Type B pancreatic cell (in vitro differentiated cells): ENCODE measurements around the gene CIAO2A. TPM values are rescaled to one million over a fixed set of nuclear protein-coding genes. Genes with fewer than 3 reads are reported as not detected.
"Not testable (repeated sequence)": the region's sequence is repeated elsewhere in the genome, so short reads cannot be mapped to it uniquely, and the experiment has no call there.

Experiments
- DNase-seq: peaks from one replicate; pipeline ENCODE4 v3.0.0; 2021; ENCODE audit warnings: mixed read lengths; ENCODE audit not compliant: unreplicated experiment; ENCODE audit errors: extremely low spot score
- H3K27ac Mint-ChIP-seq: 2 replicates; pipeline ENCODE4 v1.8.0; 2021; ENCODE audit warnings: mild to moderate bottlenecking, mixed read lengths
- H3K27me3 Mint-ChIP-seq: 2 replicates; pipeline ENCODE4 v1.8.0; 2021; ENCODE audit warnings: mixed read lengths
- H3K36me3 Mint-ChIP-seq: 2 replicates; pipeline ENCODE4 v1.8.0; 2021; ENCODE audit warnings: mixed read lengths
- H3K4me1 Mint-ChIP-seq: one replicate; pipeline ENCODE4 v1.8.0; 2021; ENCODE audit warnings: mixed read lengths; ENCODE audit not compliant: unreplicated experiment
- H3K4me3 Mint-ChIP-seq: 2 replicates; pipeline ENCODE4 v1.8.0; 2021; ENCODE audit warnings: mild to moderate bottlenecking, mixed read lengths
- H3K9me3 Mint-ChIP-seq: 2 replicates; pipeline ENCODE4 v1.8.0; 2021; ENCODE audit warnings: mixed read lengths
- total RNA-seq: library from RNA; stranded (reverse); gene quantifications from 2 replicates; pipeline ENCODE4 v1.2.1, GENCODE V29; 2021; ENCODE audit warnings: low replicate concordance
- TF ChIP-seq, protein P1 (sequence below): fragments of 200-600 bp; sonication (generic); conservative IDR thresholded peaks from 2 replicates; pipeline ENCODE4 v1.5.0; 2021; ENCODE audit warnings: antibody characterized with exemption, mild to moderate bottlenecking

The CIAO2A gene
- total RNA-seq, 1 donor from 2014 or later: 69.7 TPM

DNA sequence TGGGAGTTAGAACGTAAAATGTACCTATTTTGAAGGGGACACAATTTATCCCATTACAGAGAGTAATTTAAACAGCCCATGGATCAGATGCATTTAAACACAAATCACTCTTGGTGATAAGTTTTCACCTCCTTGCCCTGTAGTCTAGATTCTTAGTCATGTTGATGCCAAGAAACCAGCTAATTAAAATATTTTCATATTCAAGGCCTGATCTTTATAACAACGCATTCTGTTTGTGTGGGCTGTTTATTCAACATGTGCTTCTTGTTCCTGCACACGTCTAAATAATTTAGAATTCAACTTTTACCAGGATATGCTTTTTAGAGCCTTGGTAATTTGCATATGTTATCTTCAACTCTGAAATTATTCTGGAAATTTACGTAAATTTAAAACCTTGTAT, 28.0 kb upstream of the CIAO2A start:
- no peak overlapping the region for H3K27ac Mint-ChIP-seq
- TF ChIP-seq, protein P1, sequence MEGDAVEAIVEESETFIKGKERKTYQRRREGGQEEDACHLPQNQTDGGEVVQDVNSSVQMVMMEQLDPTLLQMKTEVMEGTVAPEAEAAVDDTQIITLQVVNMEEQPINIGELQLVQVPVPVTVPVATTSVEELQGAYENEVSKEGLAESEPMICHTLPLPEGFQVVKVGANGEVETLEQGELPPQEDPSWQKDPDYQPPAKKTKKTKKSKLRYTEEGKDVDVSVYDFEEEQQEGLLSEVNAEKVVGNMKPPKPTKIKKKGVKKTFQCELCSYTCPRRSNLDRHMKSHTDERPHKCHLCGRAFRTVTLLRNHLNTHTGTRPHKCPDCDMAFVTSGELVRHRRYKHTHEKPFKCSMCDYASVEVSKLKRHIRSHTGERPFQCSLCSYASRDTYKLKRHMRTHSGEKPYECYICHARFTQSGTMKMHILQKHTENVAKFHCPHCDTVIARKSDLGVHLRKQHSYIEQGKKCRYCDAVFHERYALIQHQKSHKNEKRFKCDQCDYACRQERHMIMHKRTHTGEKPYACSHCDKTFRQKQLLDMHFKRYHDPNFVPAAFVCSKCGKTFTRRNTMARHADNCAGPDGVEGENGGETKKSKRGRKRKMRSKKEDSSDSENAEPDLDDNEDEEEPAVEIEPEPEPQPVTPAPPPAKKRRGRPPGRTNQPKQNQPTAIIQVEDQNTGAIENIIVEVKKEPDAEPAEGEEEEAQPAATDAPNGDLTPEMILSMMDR: no peak
- H3K36me3 Mint-ChIP-seq: peaks cover 32% of the 10 kb centered on the region
- DNase-seq: no peak
- H3K4me1 Mint-ChIP-seq: no peaks in the 10 kb centered on the region
- no peak overlapping the region for H3K4me3 Mint-ChIP-seq
- H3K9me3 Mint-ChIP-seq: no peaks in the 10 kb centered on the region
- no peaks in the 10 kb centered on the region for H3K27me3 Mint-ChIP-seq

DNA sequence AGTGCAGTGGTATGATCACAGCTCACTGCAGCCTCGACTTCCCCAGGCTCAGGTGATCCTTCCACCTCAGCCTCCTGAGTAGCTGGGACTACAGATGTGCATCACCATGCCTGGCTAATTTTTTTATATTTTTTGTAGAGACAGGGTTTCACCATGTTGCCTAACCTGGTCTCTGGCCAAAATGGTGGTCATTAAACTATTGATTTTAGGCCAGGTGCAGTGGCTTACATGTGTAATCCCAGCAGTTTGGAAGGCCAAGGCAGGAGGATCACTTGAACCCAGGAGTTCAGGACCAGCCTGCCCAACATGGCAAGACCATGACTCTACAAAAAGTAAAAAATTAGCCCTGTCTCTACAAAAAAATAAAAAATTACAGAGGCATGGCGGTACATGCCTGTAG, 26.7 kb upstream of the CIAO2A start:
- H3K27me3 Mint-ChIP-seq, H3K27ac Mint-ChIP-seq, H3K4me1 Mint-ChIP-seq, H3K4me3 Mint-ChIP-seq, H3K9me3 Mint-ChIP-seq, DNase-seq: not testable (repeated sequence)
- peaks cover 32% of the 10 kb centered on the region for H3K36me3 Mint-ChIP-seq

DNA sequence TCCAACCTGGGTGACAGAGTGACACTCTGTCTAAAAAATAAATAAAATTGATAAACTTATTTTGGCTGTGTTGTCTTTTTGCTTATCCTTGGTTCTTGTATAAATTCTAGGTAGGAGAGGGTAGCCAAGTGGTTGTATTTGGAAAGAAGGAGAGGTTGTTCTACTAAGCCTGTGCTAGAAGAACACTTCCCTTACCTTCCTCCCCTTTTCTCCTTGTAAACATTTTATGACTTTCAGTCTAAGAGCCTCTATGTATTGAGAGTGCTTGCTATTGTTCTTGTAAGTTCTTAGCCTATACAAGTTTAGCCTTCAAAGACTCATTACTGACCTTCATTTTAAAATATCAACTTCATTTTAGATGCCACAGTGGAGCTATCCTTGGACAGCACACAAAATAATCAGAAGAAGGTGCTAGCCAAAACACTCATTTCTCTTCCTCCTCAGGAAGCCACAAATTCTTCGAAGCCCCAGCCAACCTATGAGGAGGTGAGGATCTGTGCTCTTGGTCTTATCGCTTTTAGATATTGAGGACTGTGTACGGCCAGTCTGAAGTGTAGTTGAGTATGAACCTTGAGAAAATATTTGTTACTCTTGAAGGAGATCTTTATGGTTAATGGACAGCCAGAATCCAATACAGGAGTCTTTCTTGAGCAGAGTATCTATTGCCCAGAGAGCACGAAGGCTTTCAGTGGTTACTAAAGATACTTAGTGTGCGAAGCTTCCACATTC, 24.3 kb upstream of the CIAO2A start:
- Mint-ChIP-seq H3K27me3 (no peaks in the 10 kb centered on the region), H3K36me3 (peaks cover 24% of the 10 kb centered on the region), H3K27ac (no peak overlapping the region), H3K4me3 (no peak overlapping the region), H3K4me1 (no peaks in the 10 kb centered on the region), H3K9me3 (no peaks in the 10 kb centered on the region)
- TF ChIP-seq, protein P1: no peak
- no peak for DNase-seq

DNA sequence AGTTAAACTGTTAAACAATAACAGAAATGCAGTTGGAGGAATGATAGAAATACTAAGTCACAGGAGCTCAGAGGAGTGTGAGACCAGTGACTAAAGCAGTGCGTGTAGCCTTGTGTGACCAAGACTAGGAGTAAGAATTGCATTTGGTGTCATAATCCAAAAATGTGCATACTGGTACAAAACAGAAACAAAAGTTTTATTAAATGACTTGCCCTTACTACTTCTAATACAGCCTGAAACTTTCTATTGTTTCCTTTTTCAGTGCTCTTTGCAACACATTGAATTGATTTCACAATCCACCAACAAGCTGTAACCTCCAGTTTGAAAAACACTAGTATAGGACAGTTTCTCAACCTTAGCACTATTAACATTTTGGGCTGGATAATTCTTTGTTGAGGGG, 19.3 kb upstream of the CIAO2A start:
- no peaks in the 10 kb centered on the region for H3K27me3 Mint-ChIP-seq
- no peak overlapping the region for H3K4me3 Mint-ChIP-seq
- H3K36me3 Mint-ChIP-seq: peaks cover 19% of the 10 kb centered on the region
- H3K4me1 Mint-ChIP-seq: peaks cover 16% of the 10 kb centered on the region
- peak overlapping the region; percentile 44 for H3K27ac Mint-ChIP-seq
- H3K9me3 Mint-ChIP-seq: no peaks in the 10 kb centered on the region
- TF ChIP-seq, protein P1: no peak
- no peak for DNase-seq

DNA sequence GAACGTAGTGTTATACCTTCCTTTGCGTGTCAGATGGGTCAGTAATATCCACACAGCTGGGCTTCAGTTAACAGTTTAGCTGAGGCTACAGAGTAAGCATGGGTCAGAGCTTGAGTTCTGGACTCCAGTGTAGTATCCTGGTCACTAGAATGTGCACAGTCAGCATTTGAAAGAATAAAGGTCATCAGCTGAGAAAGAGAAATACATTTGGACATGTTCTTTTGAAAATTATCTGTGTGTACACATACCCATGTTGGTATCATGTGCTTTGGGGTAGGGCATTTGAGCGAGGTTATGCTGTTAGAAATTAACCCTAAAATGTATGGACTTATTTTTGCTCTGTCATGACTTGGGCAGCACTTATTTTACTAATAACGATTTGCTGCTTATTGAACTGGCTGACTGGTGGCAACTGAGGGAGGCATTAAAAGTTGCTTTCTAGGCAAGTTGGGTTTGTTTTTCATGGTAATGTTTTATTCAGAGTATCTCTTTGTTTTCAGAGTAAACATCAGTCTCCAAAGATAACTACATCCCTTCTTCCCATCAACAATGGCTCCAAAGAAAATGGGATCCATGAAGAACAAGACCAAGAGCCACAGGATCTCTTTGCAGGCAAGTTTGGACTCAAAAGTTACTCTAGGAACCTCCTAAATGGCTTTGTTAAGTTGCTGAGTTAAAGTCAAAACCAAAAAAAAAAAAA, 18.6 kb upstream of the CIAO2A start:
- DNase-seq: no peak
- TF ChIP-seq, protein P1: no peak
- peaks cover 16% of the 10 kb centered on the region for H3K4me1 Mint-ChIP-seq
- peak overlapping the region; percentile 44 for H3K27ac Mint-ChIP-seq
- no peaks in the 10 kb centered on the region for H3K9me3 Mint-ChIP-seq
- H3K36me3 Mint-ChIP-seq: peaks cover 17% of the 10 kb centered on the region
- peak overlapping the region; percentile 32 for H3K4me3 Mint-ChIP-seq
- no peaks in the 10 kb centered on the region for H3K27me3 Mint-ChIP-seq

DNA sequence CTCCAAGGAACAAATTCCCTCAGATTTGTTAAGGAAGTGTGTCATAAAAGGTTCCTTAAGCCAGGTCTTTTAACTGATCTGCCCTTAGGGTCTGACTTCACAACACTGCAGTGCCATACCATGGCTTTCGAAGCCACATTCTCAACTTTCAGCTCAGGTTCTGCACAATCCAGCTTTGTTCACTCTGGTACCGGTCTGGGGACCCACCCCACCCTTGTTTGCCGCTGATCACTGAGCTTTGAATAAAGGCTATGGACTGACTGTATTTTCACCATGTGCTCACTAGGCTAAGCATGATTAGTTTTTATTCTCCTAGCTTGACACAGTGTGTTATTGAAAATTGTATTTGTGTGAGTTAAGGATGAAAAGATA, 18.0 kb upstream of the CIAO2A start:
- no peak overlapping the region for H3K4me3 Mint-ChIP-seq
- H3K27ac Mint-ChIP-seq: peak overlapping the region; percentile 44
- peaks cover 17% of the 10 kb centered on the region for H3K36me3 Mint-ChIP-seq
- DNase-seq: no peak
- H3K27me3 Mint-ChIP-seq: no peaks in the 10 kb centered on the region
- peaks cover 20% of the 10 kb centered on the region for H3K4me1 Mint-ChIP-seq
- TF ChIP-seq, protein P1: no peak
- no peaks in the 10 kb centered on the region for H3K9me3 Mint-ChIP-seq
